HG03097 (cell line): Measurements from ENCODE around the gene REEP3.
"Not testable (repeated sequence)": the region's sequence is repeated elsewhere in the genome, so short reads cannot be mapped to it uniquely, and the experiment has no call there.

Source experiments
- ATAC-seq: cut with Tn5 transposase; IDR thresholded peaks from one replicate; pipeline ENCODE4 v1.9.1; 2021; ENCODE audit not compliant: unreplicated experiment, low FRiP score

The REEP3 gene

DNA sequence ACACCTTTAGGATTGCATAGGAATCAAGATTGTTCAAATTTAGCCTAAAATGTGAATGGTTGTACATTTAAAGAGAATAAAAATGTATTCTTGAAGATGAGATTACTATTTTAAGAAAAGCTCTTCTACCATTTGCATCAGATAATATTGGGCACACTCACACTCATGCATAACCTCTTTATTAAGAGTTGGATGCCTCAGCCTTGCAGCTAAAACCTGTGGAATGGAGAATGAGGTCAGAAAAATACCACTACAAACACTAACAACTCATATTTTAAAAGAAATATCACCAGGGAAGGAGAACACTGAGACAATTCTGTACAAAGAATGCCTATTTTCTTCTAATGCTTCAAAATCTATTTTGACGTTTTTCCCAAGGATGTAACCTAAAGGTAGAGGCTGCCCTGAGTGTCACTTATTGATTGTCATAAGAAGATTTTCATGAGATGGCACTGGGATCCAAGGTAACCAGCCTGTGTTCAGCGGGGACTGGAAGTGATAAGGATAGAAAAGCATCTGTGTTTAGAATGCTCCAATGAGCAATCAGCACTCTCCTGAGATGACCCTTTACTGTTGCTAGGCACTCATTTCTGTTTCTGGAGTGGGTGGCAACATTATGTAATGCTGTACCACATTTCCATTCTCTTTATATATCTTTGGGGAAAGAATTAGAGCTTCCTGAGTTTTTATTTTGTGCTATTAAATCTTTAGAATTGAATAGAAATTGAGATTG is 26.6 kb downstream of the REEP3 start:
- ATAC-seq, result no peak

DNA sequence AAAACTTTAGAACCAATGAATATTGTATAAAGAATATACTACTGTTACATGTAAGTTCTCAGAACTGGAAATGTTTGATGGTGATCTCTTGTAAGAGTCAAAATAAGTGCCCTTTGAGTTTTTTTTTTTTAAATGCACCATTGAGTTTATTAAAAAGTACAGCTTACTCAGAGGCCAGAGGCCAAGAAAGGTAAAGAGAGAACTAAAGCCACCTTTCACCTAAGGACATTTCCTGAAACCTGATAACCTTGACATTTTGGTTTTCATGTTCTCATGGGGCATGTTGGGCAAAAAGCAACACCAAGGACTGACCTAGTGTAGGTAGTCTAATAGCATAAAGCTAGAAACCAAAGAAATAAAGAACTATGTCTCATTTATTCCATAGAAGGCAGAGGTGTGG is 27.7 kb downstream of the REEP3 start:
- no peak for ATAC-seq

DNA sequence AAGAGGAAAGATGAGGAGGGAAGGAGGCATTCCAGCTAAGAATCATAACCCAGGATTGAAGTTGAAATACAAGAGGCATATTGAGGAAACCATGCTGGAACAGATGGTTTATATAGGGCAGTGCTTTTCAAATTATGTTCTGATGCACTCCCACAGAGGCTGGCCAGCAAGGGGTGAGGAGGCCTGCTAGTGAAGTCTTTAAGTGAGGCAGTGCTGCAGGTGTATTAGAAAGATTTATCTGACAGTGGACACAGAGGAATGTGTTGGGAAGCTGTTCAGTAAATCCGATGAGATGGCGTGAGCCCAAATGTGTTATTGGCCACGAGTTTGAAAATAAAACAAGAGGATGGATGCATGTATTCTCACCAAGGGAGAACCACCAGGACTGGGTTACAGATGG is 28.6 kb downstream of the REEP3 start:
- ATAC-seq, result no peak

DNA sequence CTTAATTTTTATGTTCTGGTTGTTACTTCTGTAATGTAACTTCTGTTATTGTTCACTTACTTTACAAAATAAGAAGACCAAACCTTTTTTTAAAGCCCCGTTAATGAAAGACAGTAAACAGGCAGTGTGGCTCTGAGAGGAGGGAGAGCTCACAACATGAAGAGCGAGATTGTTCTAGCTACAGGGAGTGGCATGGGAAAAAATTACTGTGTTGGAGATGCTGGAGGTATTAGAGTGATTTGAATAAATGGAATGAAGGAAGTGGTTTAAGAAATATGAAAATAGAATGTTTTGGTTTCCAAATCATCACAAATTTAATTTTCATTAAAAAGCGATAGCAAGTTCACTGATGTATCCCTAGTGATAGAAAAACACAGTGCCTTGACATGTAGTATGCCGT is 31.8 kb downstream of the REEP3 start:
- ATAC-seq, result no peak

DNA sequence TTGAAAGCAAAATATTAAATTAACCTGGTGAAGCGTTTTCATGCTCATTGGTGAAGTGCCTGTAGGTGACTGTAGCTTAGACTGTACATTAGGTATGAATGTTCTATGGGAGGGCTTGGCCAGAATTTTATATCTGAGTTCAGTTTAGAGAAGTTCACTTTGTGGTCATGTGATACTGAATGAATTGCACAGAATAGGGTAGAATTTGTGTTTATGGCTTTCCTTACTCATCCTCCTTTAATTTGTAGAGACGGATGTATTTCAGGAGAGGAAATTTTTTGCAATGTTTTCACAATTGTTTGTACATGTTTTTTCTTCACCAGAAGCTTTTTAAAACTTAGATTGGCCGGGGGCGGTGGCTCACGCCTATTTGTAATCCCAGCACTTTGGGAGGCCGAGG is 32.3 kb downstream of the REEP3 start:
- ATAC-seq, result no peak

DNA sequence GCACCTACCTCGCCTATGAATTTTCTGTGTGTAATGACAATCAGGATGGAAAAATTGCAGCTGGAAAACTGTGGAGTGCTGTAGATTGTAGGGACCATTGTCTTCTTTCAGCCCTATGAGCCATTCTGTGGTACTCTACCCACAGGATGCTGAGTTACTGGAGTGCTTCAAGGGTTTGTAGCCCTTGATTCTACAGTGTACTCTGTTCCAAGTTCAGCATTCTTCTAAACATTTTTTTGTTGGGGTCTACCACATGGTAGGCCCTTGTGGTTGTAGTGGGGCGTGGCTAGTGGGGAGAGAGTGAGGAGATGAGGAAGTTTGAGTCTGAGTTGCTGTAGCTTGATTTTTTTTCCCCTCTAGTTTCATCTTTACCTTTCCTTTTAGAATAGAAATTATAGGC is 33.5 kb downstream of the REEP3 start:
- peak; percentile 77 for ATAC-seq

DNA sequence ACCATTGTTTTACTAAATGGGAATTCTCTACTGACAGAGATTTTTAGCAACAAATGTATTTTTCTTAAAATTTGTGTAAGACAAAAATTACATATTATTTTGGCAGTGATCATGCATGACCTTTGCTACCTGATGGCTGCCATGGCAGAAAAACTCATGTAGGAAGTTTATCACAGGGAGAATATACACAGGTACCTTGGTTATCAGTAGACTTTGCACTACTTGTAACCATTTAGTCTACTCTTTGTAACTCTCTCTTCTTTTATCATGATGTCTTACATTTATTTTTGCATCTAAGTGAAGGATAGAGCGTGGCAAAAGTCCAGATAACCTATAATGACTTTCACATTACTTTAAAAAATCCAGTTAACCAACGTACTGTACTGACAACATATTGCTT is 34.1 kb downstream of the REEP3 start:
- no peak for ATAC-seq

DNA sequence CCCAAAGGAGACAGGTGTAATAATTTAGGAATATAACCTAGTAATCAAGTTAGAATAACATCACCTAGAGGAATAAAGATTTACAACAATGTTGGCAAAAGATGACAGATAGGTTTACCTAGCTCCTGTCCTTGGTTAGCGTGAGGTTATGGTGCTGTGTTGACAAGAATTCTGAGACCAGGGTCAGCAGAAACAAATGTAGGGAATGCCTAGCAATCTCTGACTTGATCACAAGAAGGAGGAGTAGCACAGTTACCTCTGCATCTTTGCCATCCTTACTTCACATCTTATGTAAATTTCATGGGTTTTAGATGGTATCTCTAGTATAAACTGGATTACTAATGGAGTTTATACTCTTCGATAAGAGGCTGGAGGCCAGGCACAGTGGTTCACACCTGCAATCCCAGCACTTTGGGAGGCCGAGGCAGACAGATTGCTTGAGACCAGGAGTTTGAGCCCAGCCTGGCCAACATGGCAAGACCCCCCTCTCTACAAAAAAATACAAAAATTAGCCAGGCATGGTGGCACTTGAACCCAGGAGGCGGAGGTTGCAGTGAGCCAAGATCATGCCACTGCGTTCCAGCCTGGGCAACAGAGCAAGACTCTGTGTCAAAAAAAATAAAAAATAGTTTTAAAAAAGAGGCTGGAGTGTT is 37.1 kb downstream of the REEP3 start:
- no peak for ATAC-seq

DNA sequence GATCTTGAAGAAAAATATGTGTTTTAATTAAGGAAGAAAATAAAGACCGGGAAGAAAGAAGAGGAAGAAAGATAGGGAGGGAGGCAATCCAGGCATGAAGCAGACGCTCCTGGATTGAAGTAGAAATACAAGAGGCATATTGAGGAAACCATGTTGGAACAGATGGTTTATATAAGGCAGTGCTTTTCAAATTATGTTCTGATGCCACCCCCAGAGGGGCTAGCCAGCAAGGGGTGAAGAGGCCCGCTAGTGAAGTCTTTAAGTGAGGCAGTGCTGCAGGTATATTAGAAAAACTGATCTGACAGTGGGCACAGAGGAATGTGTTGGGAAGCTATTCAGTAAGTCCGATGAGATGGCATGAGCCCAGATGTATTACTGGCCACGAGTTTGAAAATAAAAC is 40.1 kb downstream of the REEP3 start:
- no peak for ATAC-seq

DNA sequence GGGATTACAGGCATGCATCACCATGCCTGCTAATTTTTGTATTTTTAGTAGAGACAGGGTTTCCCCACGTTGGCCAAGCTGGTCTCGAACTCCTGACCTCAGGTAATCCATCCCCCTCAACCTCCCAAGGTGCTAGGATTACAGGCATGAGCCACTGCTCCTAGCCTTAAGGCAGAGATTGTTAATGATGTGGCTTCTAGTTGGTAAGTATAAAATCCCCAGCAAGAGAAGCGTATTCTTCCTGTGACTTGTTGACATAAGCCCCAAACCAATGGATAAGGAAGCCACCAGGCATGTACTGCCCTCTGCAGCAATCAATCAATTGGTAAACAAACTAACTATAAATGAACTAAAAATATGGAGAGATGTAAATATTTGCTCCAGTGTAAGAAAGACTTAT is 41.2 kb downstream of the REEP3 start:
- ATAC-seq, result no peak

DNA sequence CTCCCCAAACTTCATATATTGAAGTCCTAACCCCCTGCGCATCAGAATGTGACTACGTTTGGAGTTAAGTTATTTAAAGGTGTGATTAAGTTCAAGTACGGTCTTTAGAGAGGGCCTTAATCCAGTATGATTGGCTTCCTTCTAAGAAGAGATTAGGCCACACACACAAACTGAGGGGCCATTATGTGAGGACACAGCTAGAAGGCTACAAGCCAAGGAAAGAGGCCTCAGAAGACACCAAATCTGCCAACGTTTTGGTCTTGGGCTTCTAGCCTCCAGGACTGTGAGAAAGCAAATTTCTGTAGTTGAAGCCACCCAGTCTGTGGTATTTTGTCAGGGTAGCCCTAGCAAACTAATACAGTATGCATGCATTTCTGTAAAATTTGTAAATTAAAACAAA is 41.7 kb downstream of the REEP3 start:
- ATAC-seq, result no peak

DNA sequence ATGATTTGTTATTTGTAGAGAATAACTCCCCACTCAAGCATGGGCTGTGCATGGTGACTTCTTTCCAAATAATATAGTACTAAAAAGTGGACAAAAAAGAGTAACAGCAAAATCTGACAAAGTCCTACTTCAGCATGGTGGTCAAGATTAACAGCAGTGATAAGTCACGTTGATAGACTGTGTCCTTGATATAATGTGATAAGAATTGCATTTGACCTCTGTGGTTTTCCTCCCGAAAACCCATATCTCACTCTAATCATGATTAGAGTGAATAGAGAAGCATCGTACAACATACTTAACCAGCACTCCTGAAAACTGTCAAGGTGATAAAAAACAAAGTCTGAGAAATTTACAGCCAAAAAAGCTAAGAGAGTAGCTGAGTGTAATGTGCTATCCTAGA is 42.4 kb downstream of the REEP3 start:
- no peak for ATAC-seq

DNA sequence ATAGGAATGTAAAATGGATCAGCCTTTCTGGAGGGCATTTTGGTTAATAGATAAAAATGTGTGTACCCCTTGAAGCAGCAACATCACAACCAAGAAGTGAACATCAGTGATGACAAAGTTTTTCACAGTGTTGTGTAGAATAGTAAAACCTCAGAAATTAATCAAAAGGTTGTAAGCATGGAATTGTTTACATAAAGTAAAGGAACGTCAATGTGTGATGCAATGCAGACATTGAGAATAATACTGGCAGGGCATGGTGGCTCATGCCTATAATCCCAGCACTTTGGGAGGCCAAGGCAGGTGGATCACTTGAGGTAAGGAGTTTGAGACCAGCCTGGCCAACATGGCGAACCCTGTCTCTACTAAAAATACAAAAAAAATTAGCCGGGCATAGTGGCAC is 43.5 kb downstream of the REEP3 start:
- not testable (repeated sequence) for ATAC-seq

DNA sequence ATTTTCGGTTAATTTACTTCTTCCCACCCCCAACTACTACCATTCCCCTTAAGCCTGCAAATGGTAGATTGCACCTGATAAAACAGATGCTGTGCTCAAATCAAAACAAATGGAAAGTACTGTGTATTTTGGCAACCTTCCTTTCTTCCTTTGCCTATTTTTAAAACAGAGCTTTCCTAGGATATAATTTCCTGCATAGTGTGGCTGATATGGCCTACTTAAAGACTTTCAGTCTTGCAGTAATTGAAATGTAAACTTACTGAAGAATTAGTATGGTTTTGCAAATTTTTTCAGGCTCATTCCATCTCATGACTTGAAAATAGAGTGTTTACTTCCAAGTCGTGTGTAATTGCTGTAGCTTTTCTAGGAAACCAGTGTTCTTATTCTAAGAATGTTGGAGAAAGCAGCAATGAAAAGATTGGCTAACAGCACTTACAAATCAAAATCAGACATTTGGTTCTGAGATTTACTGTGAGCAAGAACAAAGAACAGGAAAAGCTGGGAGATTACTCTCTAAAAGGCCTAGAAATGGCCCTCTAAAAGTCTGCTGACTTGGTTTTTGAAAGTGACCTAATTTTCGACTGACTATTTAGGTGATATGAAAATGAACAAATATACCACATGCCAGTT is 52.0 kb downstream of the REEP3 start:
- ATAC-seq, result no peak

DNA sequence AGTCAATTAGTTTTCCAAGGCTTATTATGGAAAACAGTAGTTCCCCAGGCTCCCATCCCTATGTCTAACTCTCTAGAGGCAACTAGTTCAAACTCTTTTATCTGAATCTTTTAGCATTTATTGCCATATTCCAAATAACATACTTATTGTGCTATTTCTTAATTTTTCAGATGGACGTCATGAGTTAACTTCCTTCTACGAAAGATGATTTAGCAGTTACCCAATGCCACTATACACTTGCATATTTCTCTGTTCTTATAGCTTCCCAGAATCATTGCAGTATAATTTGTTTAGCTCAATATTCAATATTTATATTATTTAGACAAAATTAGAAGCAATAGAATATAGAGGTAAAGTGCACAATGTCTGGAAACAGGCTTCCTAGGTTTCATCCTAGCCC is 52.8 kb downstream of the REEP3 start:
- ATAC-seq, result no peak

DNA sequence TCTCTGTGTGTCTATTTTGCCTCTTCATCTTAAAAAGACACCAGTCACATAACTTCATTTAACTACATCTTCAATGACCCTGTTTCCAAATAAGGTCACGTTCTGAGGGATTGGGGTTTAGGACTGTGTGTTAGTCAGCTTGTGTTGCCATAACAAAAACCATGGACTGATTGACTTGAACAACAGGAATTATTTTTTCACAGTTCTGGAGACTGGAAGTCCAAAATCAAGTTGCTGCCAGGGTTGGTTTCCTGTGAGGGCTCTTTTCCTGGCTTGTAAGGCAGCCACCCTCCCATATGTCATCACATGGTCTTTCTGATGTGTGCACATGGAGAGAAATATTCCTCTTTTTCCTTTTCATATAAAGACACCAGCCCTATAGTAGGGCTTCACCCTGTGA is 55.3 kb downstream of the REEP3 start:
- no peak for ATAC-seq

DNA sequence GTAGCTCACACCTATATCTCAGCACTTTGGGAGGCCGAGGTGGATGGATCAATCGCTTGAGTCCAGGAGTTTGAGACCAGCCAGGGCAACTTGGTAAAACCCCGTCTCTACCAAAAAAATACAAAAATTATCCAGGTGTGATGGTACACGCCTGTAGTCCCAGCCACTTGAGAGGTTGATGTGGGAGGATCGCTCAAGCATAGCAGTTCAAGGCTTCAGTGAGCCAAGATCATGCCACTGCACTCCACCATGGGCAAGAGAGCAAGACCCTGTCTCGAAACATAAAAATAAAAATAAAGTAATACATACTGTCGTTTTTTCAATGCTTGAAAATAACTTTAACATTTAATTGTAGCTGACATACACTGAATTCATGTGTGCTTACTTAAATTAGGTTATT is 57.3 kb downstream of the REEP3 start:
- no peak for ATAC-seq

DNA sequence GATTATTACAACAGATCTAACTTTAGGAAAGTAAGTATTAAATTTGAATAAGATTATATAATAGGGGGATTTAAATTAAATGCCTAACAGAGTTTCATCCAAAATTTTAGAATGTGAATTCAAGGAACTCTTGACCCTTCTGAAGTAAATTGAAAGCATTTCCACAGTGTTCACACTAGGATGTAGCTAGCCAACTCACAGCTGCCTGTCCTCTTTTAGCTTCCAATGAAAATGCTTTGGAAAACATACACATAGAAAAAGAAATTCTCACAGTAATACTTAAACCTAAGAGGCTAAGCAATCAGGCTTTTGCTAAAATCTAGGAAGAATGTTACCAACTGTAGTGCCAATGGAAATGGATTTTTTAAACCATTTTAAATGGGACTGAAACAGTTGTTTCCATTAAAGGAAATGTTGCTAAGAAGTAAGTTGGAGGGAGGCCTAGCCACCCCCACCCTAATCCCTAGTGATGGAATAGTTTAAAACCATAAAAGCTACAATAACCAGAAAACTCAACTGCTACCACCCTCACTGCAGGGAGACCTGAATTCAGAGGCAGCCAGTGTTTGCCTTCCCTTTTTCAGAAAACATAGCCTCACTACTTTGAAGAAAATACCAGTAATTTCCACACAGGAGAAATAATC is 58.3 kb downstream of the REEP3 start:
- ATAC-seq, result no peak

DNA sequence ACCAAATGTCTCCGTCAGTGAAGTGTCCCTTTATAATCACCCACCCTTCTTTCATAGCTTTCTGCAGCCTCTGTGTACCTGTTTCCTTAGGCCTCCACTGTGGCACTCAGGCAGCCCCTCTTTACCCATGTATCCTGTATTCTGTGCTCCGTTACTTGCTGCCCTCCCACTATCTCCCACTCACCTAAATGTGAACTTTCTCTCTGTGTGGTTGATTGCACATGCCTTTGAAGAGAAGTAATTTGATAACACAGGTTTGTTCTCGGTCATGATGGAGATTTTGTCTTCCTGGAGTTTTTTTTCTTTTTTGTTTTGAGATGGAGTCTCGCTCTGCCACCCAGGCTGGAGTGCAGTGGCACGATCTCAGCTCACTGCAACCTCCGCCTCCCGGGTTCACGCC is 61.5 kb downstream of the REEP3 start:
- ATAC-seq, result no peak

DNA sequence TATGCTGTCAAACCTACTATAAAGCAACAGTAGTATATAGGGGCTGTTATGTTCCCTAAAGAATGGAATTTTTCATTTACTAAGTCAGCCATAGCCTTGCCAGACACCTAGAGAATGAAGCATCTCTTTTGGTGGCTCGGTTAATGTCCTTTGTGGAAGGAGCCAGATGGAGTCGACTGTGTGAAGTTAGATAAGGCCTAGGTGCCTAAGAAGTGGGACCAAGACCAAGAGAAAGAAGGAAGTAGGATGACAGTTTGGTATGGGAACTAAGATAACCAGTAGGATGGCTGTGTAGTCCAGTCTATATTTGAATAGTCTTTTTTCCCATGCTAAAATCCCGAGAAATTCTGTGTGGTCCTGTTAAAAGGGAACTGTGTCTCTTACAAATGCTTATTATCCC is 62.2 kb downstream of the REEP3 start:
- no peak for ATAC-seq

DNA sequence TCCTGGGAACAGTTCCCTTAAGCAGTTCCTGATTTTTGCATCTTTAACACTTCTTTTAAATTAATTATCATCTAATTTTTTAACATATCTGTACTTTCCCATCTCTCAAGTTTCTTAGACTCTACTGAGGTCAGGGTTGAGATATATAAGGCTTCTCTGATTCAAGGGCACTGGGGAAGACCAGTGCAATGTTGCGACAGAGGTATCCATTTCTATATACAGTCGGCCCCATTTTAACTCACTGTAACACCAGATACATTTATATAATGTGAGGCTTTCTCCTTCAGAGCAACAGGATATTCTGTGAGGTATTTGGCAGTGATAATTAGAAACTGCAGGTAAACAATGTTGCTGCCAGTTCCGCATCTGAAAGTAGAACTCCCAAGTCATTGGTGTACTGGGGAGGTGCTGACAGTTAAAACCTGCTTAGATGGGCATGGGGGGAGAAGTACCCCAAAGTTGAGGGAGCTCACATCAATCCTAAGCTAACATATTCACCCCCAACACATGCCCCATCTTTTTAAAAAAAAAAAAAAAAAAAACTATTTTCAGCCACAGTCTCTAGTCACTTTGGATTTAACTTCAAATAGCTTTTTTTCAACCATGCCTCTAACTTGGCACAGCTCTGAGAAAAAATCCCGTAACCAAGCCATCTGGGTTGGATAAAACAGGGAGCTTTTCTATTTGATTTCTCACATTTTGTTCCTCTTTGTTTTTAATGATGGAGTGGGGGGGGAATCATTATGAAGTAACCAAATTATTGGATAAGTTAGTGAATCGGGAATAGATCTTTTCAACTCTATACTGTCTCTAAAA is 62.9 kb downstream of the REEP3 start:
- no peak for ATAC-seq
